Body of pancreas (tissue), 4 donors: ENCODE data around the gene RASSF8.

Experiments used
- CTCF ChIP-seq, 7 experiments: fragments of 450-650 bp in 4 of 7; fragments of 200-600 bp in 3 of 7; sonication (generic) in 3 of 7; IDR thresholded peaks; one replicate each; pipeline ENCODE4 v1.5.1; 2016 to 2019; ENCODE audit warnings: antibody characterized with exemption in 7 of 7
- POLR2A ChIP-seq, 3 donors: fragments of 450-650 bp; IDR thresholded peaks; one replicate each; pipeline ENCODE4 v1.6.1; 2016; ENCODE audit warnings: antibody characterized with exemption in 3 of 3, mild to moderate bottlenecking in 2 of 3

GRCh38 chr12:25977047-25977446 is 18.6 kb downstream of the RASSF8 start:
- TF ChIP-seq CTCF (IDR thresholded peaks at IDR 0.05) = no peak
- no peak for TF ChIP-seq POLR2A (IDR thresholded peaks at IDR 0.05)
